B cell (primary cell): ENCODE results near the gene TMEM120B.

Experiments used
- CTCF ChIP-seq: fragments of 200-600 bp; IDR thresholded peaks from one replicate; pipeline ENCODE4 v1.8.0; 2022; ENCODE audit warnings: antibody characterized with exemption, mild to moderate bottlenecking
- EZH2 ChIP-seq: IDR thresholded peaks from 2 replicates; pipeline ENCODE4 v1.6.1; 2012; ENCODE audit warnings: borderline replicate concordance, low read depth, mild to moderate bottlenecking, moderate library complexity, low read length; ENCODE audit not compliant: insufficient read depth, poor library complexity, severe bottlenecking

GRCh38 chr12:121673013-121673511 is 39.5 kb upstream of the TMEM120B start:
- TF ChIP-seq CTCF (no peak), EZH2 (no peak)
